Gastroesophageal sphincter (tissue), 3 donors: ENCODE data around the gene FAM193A.

ENCODE experiments used
- EP300 ChIP-seq: sonication (generic); formaldehyde crosslinking; IDR thresholded peaks from one replicate; pipeline ENCODE4 v1.6.1; 2017; ENCODE audit warnings: antibody characterized with exemption, mild to moderate bottlenecking
- POLR2A ChIP-seq, 2 donors: fragments of 450-650 bp; IDR thresholded peaks; one replicate each; pipeline ENCODE4 v1.6.1; 2017; ENCODE audit warnings: antibody characterized with exemption in 2 of 2, mild to moderate bottlenecking in 2 of 2, moderate library complexity in 1 of 2
- POLR2AphosphoS5 ChIP-seq: sonication (generic); formaldehyde crosslinking; IDR thresholded peaks from one replicate; pipeline ENCODE4 v1.6.1; 2017; ENCODE audit warnings: antibody characterized with exemption
- TF ChIP-seq, protein P1 (sequence below), 4 experiments: fragments of 200-600 bp in 2 of 4; fragments of 450-650 bp in 2 of 4; sonication (generic) in 1 of 4; IDR thresholded peaks; one replicate each; pipeline ENCODE4 v1.5.1; 2017 to 2019; ENCODE audit warnings: antibody characterized with exemption in 4 of 4, mild to moderate bottlenecking in 2 of 4, moderate library complexity in 2 of 4

GRCh38 chr4:2691313-2691712, 154.9 kb downstream of the FAM193A start:
- TF ChIP-seq, protein P1, sequence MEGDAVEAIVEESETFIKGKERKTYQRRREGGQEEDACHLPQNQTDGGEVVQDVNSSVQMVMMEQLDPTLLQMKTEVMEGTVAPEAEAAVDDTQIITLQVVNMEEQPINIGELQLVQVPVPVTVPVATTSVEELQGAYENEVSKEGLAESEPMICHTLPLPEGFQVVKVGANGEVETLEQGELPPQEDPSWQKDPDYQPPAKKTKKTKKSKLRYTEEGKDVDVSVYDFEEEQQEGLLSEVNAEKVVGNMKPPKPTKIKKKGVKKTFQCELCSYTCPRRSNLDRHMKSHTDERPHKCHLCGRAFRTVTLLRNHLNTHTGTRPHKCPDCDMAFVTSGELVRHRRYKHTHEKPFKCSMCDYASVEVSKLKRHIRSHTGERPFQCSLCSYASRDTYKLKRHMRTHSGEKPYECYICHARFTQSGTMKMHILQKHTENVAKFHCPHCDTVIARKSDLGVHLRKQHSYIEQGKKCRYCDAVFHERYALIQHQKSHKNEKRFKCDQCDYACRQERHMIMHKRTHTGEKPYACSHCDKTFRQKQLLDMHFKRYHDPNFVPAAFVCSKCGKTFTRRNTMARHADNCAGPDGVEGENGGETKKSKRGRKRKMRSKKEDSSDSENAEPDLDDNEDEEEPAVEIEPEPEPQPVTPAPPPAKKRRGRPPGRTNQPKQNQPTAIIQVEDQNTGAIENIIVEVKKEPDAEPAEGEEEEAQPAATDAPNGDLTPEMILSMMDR (IDR thresholded peaks at IDR 0.05) = no peak
- TF ChIP-seq POLR2A (IDR thresholded peaks at IDR 0.05) = no peak
- TF ChIP-seq EP300 = no peak
- TF ChIP-seq POLR2AphosphoS5 = no peak
